GM18499 (cell line): ENCODE data around the gene PKP3.
"Not testable (repeated sequence)": the region's sequence is repeated elsewhere in the genome, so short reads cannot be mapped to it uniquely, and the experiment has no call there.

Experiments
- ATAC-seq: cut with Tn5 transposase; IDR thresholded peaks from one replicate; pipeline ENCODE4 v1.9.1; 2021; ENCODE audit warnings: moderate number of reproducible peaks; ENCODE audit not compliant: insufficient read depth, unreplicated experiment

Gene PKP3

DNA sequence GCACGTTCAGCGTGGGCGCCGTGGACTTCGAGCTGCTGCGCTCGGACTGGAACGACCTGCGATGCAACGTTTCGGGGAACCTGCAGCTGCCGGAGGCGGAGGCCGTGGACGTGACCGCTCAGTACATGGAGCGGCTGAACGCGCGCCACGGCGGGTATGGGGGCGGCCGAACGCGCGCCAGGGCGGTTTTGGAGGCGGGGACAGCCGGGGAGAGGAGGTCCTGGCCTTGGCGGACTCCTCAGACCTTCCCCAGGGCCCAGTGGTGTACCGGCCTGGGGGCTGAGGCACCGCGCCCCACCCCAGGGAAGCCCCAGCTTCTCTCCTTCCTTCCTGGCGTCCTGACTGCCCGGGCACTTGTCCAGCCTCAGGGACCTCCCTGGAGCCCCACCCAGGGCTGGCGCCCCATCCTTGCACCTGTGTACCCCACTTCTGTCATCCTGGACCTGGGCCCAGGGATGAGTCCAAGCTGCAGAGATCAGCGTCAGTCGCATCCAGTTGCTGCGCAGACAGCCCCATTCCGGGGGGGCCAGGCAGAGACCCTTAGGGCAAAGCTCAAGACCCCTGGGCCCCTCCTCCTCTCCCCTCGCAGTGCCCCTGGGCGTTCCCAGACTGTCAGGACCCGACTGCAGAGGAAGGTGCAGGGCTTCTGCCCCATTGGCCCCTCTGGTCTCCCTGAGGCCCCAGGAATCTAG is 16.7 kb upstream of the PKP3 start:
- ATAC-seq = no peak

DNA sequence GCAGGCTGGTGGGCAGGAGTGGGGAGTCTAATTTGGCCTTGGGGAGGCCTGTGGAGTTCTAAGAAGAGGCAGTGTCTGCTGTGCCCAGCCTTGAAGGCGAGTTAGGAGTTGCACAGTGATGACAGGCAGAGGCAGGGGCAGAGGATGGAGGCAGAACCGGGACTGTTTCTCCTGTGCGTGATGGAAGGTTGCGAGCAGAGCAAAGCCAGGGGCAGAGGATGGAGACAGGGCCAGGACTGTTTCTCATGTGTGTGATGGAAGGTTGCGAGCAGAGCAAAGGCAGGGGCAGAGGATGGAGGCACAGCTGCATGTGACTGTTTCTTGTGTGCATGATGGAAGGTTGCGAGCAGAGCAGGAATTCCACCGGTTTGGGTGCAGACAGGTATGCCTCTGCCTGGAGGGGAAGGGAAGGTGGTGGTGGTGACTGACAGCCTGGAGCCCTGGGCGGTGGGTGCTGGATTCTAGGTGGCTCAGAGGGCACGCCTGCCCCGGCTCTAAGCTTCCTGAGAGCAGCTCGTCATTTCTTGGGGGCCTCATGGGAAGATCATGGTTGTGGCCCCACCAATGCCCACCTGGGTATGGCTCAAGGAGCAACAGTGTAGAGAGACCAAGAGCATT is 16.0 kb upstream of the PKP3 start:
- no peak for ATAC-seq

DNA sequence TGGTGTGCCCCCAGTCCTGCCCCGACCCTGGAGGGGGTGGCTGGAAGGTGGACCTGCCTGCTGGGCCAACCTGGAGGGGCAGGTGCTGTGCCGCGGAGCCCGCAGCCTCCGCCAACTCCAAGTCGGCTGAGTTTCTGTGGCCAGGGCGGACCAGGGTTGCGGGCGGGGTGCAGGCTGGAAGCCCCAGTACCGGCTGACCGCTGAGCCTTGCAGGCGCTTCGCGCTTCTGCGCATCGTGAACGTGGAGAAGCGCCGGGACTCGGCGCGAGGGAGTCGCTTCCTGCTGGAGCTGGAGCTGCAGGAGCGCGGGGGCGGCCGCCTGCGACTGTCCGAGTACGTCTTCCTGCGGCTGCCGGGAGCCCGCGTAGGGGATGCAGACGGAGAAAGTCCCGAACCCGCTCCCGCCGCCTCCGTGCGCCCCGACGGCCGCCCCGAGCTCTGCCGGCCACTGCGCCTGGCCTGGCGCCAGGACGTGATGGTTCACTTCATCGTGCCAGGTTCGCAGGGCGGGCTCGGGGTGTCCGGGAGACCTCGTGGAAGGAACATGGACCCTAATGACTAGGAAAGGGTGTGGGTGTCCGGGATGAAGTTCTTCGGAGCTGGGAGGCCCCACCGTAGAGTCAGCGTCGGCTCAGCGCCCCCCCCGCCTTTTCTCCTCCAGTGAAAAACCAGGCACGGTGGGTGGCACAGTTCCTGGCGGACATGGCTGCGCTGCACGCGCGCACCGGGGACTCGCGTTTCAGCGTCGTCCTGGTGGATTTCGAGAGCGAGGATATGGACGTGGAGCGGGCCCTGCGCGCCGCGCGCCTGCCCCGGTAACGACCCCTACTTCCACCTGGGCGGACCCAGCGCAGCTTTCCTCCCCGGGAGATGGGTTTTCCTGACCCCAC is 14.6 kb upstream of the PKP3 start:
- ATAC-seq = no peak

DNA sequence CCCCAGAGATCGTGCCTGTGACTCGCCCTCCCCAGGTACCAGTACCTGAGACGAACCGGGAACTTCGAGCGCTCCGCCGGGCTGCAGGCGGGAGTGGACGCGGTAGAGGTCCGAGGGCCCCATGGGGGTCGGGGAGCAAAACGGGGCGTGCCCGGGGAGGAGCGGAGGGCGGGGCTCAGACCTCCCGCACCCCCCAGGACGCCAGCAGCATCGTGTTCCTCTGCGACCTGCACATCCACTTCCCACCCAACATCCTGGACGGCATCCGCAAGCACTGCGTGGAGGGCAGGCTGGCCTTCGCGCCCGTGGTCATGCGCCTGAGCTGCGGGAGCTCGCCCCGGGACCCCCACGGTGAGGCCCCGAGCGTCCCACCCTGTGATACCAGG is 13.9 kb upstream of the PKP3 start:
- no peak for ATAC-seq

DNA sequence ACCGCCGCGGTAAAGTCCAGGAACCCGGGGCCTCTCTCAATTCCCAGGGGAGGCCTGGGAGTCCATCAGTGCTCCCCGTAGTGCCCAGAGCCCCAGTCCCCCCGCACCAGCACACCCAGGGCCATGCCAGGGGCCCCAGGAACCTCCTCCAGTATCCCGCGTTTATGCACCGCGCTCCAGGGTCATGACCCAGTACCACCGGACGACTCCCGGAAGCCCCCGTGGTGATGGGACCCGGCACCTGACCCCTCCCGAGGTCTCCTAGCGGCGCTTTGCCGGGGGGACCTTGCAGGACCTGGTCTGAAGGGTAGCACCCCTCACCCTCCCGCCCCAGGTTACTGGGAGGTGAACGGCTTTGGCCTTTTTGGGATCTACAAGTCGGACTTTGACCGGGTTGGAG is 13.5 kb upstream of the PKP3 start:
- ATAC-seq = no peak

DNA sequence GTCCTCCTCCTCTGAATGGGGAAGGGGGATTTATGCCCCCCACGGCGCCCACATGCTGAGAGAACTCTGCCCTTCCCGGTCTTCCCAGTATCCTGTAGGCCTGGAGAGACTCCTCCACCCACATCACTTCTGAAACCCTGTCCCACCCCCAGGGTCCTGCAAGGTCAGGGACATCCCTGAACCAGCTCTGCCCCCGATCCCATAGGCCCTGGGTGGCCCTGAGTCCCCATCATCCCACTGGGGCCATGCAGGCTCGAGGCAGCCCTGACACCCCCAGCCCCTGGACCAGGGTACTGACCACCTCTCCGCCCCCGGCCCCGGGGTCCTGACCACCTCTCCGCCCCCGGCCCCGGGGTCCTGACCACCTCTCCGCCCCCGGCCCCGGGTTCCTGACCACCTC is 13.0 kb upstream of the PKP3 start:
- no peak for ATAC-seq

DNA sequence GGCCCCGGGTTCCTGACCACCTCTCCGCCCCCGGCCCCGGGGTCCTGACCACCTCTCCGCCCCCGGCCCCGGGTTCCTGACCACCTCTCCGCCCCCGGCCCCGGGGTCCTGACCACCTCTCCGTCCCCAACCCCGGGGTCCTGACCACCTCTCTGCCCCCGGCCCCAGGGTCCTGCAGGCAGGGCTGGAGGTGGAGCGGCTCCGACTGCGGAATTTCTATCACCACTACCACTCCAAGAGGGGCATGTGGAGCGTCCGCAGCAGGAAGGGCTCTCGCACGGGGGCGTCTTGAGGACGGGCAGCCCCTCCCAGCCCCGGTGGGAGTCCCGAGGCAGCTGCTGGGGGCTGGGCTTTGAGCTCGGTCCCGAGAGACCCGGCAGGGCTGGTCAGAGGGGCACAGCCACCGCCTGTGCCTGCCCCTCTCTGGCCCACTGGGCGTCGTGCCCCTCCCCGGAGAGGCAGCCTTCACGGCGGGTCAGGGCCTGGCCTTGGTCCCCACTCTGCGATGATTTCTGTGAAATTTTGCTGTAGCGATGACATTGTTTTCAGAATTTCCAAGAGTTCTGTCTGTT is 12.4 kb upstream of the PKP3 start:
- ATAC-seq = no peak

DNA sequence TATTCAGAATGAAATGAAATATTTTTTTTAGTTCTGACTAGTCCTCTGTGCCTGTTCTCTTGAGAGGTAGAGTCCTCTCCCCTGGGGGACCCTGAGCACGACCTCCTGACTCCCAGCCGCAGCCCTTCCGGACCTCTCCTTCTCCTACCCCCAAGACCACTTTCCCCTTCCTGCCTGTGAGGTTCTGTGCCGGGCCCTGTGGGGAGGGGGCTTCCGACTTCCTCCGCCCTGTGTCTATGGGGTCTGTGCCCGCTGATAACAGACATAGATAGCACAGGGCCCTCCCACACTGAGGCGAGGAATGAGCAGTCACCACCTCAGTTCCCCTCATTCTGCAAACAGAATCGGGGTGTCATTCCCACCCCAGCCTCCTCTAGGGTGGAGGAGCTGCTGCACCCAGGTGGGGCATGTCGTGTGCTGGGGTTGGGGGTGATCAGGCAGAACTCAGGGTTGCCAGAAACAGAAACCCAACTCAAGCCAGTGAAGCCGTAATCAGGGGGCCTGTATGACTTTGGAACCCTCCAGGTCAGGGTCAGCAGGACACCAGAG is 11.9 kb upstream of the PKP3 start:
- ATAC-seq = no peak

DNA sequence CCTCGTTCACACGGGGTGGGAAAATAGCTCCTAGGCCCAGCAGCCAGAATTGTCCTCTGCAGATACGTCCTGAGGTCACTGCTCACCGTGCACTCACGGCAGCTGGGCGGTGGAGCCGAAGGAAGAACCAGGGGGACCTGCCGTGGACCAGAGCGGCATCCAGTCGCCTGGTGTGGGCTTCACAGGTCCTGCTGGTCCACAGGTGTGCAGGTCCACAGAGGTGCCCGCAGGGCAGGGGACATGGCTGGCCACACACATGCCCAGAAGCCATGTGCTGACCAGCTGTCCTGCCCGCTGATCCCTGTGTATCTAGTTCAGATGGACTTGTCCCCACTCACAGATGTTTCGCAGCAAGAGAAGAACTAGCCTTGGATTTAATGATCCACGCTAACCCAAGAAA is 10.6 kb upstream of the PKP3 start:
- no peak for ATAC-seq

DNA sequence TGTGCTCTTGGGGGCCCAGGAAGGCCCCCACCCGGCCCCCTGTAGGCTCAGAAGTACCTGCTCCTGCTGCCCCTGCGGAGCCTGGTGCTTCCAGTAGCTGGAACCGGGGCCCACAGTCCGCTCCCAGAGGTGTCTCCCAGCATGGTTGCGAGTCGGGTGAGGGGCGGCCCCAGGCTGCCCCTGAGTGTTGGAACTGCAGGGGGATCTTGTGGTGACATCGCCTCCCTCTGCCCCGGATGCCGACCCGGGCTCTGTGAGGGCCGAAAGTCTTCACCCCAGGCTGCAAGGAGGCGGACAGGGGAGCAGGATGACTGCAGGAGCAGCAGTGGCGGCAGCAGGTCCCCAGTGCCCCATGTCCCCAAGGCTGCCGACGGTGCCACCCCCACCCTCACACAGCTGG is 9.5 kb upstream of the PKP3 start:
- ATAC-seq = no peak

DNA sequence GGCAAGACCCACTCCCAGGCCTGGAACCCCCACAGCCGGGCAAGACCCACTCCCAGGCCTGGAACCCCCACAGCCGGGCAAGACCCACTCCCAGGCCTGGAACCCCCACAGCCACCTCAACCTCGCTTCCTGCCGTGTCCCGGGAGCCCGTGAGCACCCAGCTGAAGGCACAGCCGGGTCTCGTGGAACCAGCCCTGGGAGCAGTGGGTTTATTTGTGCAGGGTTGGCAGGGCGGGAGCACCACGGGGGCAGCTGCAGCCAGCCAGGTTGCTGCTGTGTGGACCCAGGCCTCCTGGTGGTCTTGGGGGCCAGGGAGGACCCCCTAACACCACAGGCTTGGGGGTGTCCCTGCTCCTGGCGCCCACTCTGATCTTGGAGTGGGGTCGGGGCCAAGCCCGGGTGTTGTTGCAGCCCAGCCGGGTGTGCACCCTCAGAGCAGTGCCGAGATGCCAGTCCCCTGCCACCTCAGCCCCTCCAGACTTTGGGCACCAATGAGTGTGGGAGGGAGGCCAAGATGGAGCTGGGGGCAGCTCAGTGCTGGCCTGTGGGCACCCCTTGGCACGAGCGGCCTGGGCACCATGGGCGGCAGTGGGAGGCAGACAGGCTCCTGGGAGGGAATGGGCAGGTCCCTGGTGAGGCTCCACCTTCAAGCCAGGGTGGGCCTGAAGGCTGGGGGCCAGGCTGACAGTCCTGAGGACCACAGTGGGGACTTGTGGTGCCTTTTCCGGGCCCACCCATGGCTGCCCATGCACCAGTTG is 8.2 kb upstream of the PKP3 start:
- ATAC-seq = no peak

DNA sequence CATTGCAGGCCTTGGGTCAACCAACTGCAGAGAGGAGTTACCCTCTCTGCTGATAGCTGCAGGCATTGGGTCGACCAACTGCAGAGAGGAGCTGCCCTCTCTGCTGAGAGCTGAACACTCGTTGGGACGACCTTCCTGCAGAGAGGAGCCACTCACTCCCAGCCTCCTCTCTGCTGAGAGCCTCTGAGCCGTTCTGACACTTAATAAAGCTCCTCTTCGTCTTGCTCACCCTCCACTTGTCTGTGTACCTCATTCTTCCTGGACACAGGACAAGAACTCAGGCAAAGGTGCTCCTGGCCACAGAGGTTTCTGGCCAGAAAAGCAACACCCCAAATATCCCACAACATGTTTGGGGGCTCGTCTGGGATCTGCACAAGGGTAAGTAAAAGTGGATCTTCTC is 7.5 kb upstream of the PKP3 start:
- no peak for ATAC-seq

DNA sequence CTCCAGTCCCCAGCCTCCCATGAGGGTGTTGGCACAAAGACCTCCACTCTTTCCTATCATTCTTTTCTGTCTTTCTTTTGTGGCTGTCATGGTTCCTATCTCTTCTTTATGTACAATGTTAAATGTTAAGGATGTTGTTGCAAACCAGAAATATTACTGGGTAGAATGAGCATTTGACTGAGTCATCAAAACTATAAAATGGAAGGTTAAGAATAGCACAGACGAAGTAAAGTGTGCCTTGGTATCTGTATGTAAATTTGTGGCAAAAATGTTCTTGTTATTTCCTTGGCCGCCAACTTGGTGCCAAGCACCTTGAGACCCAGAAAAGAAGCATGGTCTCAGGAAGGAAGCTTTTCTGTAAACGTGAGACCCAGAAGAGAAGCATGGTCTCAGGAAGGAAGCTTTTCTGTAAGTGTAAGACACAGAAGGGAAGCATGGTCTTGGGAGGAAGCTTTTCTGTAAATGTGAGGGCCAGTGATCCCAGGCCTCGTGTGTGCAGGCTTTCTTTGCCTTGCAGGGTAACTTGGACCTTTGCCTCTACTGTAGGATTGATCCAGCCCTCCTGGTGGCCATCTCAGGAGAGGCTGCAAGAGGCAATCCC is 6.7 kb upstream of the PKP3 start:
- ATAC-seq = no peak

DNA sequence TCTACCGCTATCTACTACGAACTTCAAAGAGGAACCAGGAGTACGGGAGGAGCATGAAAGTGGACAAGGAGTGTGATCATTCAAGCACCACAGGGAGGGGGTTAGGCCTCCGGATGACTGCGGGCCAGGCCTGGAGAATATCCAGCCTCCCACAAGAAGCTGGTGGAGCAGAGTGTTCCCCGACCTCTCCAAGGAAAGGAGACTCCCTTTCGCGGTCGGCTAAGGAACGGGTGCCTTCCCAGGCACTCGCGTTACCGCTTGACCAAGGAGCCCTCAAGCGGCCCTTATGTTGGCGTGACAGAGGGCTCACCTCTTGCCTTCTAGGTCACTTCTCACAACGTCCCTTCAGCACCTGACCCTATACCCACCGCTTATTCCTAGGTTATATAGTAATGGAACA is 4.6 kb upstream of the PKP3 start:
- not testable (repeated sequence) for ATAC-seq

DNA sequence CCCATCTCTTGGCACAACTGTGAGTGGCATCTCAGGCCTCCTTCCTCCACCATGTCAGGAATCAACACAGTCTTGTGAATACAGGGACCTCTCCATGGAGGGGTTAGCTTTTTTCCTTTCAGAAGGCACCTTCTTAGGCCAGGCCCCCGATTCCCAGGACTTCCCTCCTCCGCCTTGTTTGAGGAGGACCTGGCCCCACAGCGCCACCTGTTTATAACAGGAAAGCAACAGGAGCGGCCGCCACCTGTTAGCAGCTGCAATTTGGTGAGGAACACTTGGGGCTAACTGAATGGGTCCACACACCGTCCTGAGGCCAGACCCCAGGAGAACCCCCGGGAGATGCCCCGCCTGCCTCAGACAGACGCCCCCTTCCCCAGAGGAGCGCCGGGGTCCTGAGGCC is 3.8 kb upstream of the PKP3 start:
- ATAC-seq = no peak

DNA sequence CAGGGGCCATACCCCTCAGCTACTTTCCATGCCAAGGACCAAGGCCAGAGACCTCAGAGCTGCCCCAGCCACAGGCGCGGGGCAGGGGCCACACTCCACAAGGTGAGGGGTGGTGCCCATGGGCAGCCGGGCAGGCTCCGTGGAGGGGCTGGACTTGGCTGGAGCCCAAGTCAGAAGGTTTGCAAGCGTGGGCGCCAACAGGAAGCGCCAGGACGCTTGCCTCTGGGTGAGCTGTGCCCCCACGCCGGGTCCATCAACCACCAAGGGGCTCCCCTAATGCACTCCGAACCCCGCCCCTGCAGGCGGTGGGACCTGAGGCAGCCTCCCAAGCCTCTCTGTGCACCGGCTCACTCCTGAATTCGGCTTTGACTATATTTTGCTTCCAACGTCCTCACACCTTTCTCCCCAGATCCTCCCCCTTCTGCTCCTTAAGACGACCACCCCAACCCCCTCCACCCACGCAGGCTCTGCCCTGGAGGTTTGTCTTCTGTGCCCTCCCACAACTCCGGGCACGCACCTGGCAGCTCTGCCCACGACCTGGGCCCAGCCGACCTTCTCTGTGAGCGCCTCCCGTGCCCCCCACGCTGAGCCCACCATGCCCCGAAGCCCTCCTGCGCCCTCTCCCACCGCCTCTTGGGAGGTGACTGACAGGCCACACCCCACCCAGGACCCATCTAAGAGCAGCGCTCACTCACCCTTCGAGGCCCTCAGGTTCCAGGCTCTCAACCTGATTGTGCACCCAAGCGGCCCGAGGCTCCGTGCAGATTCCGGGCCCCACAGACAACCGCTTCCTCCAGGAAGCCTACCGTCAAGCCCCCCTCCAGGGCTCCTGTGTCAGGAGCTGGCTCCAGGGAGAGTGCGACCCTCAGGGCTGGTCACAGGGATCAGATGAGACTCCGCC is 2.6 kb upstream of the PKP3 start:
- ATAC-seq = no peak

DNA sequence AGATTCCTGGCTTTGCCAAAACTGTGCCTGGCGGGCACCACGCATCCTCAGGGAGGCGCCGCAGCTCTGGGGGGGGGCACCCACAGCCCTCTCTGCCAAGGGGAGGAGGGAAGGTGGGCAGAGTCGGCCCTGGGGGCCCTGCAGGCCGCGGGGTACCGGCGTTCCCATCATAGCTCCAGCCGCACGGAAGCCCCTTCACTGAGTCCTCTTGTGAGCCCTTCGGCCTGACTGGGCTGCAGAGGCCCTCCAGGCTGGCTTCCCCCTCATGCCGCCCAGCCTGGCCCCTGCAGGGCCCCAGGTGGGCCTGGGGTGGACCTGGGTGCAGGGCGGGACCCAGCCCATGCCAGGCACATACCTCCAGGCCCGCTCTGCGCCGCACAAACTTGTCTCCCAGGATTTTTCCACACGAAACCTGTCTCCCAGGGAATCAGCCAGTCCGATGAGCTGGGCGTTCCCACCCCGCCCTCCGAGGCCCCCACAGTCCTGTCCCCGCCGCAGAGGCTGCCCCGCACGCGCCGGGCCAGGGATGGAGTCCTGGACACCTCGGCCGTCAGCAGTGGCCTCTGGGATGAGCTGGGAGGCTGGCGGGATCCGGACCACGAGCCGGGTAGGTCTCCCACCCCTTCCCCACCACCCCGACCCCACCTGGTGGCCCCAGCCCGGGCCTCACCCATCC is 1.8 kb upstream of the PKP3 start:
- no peak for ATAC-seq
